Loucy (cell line): Measurements from ENCODE around the gene ERAL1.
"Not testable (repeated sequence)": the region's sequence is repeated elsewhere in the genome, so short reads cannot be mapped to it uniquely, and the experiment has no call there.

Experiments
- CTCF ChIP-seq: fragments of 200-600 bp; sonication (generic); conservative IDR thresholded peaks from 2 replicates; pipeline ENCODE4 v1.5.1; 2014; ENCODE audit warnings: mild to moderate bottlenecking, antibody characterized with exemption, low read length
- EZH2phosphoT487 ChIP-seq: fragments of 200-600 bp; IDR thresholded peaks from 2 replicates; pipeline ENCODE4 v1.6.1; 2018; ENCODE audit warnings: antibody characterized with exemption, mild to moderate bottlenecking, moderate library complexity, borderline replicate concordance

- not testable (repeated sequence) for TF ChIP-seq CTCF, EZH2phosphoT487
These were observed 8.1 kb upstream of the ERAL1 start for GRCh38 chr17:28846699-28847098.
